Esophagus muscularis mucosa (tissue), 4 donors: ENCODE measurements around the gene ANTKMT. TPM values are rescaled to one million over a fixed set of nuclear protein-coding genes. Genes with fewer than 3 reads are reported as not detected.

Source experiments
- DNase-seq: peaks from one replicate; pipeline ENCODE4 v3.0.0-alpha.2; 2017; ENCODE audit errors: extremely low spot score
- H3K27ac ChIP-seq, 4 donors: fragments of 200-600 bp; sonication (generic); replicated peaks in 1 of 4; 1 replicate in 3 of 4; 2 replicates in 1 of 4; pipeline ENCODE4 v1.5.1; 2016 to 2019; ENCODE audit warnings: mild to moderate bottlenecking in 1 of 4
- H3K27me3 ChIP-seq, 4 donors: fragments of 200-600 bp; sonication (generic); one replicate each; pipeline versions ENCODE4 v1.5.1 to v1.6.0; 2016 to 2019
- H3K36me3 ChIP-seq, 4 donors: fragments of 200-600 bp; sonication (generic); one replicate each; pipeline ENCODE4 v1.5.1; 2016 to 2019
- H3K4me1 ChIP-seq, 4 donors: fragments of 200-600 bp; sonication (generic); one replicate each; pipeline ENCODE4 v1.5.1; 2016 to 2019
- H3K4me3 ChIP-seq, 4 donors: fragments of 200-600 bp; sonication (generic); 1 replicate in 2 of 4; 2 replicates in 2 of 4; pipeline ENCODE4 v1.5.1; 2016 to 2019; ENCODE audit warnings: mild to moderate bottlenecking in 4 of 4, moderate library complexity in 1 of 4
- H3K9me3 ChIP-seq, 4 donors: fragments of 200-600 bp; sonication (generic); 1 replicate in 3 of 4; 2 replicates in 1 of 4; pipeline ENCODE4 v1.5.1; 2016 to 2019
- CTCF ChIP-seq, 3 experiments: fragments of 200-600 bp in 2 of 3; fragments of 450-650 bp in 1 of 3; sonication (generic) in 2 of 3; IDR thresholded peaks; one replicate each; pipeline ENCODE4 v1.5.1; 2017 to 2019; ENCODE audit warnings: antibody characterized with exemption in 3 of 3, mild to moderate bottlenecking in 2 of 3, moderate library complexity in 1 of 3
- EP300 ChIP-seq: sonication (generic); formaldehyde crosslinking; IDR thresholded peaks from one replicate; pipeline ENCODE4 v1.6.1; 2017; ENCODE audit warnings: antibody characterized with exemption
- POLR2A ChIP-seq: fragments of 450-650 bp; IDR thresholded peaks from one replicate; pipeline ENCODE4 v1.6.1; 2017; ENCODE audit warnings: antibody characterized with exemption, moderate library complexity, mild to moderate bottlenecking, low read depth
- POLR2AphosphoS5 ChIP-seq, 2 donors: sonication (generic); formaldehyde crosslinking; IDR thresholded peaks; one replicate each; pipeline ENCODE4 v1.6.1; 2017; ENCODE audit warnings: antibody characterized with exemption in 2 of 2
- WGBS: methylation state at CpG from one replicate; pipeline ENCODE4 v1.1.5; 2018; 5-methylcytosine and 5-hydroxymethylcytosine counted together
- intact Hi-C: fragments of 100-400 bp; cut with DNase I; formaldehyde crosslinking; loops from one replicate; pipeline ENCODE4 v1.15.1; 2023
- total RNA-seq, 4 donors: library from RNA; depleted of rRNA; stranded (reverse); fragments of >200 nt; gene quantifications; one replicate each; pipeline versions ENCODE4 v1.1.0 to v1.2.1, GENCODE V29; 2016

ANTKMT gene
- total RNA-seq, 4 donors from 2014 or later = 26.5 to 48.6 (median 40.3) TPM

- no peak for DNase-seq
- peaks cover 19 to 42% (median 34%) of the 10 kb centered on the region in 4 donors for H3K4me1 ChIP-seq
- H3K9me3 ChIP-seq = no peaks in the 10 kb centered on the region
- H3K27me3 ChIP-seq = peaks cover 0 to 5% (median 0%) of the 10 kb centered on the region in 4 donors
- WGBS = 90% methylated on average over 7 of the region's 18 CpGs
- intact Hi-C loops = no loop called here
- peaks cover 42 to 56% (median 50%) of the 10 kb centered on the region in 4 donors for H3K36me3 ChIP-seq
- H3K4me3 ChIP-seq = no peak overlapping the region
- TF ChIP-seq POLR2AphosphoS5 (IDR thresholded peaks at IDR 0.05) (no peak), EP300 (no peak), POLR2A (no peak), CTCF (IDR thresholded peaks at IDR 0.05) (no peak)
- H3K27ac ChIP-seq = no peak overlapping the region
Measured at GRCh38 chr16:673399-673991, 47.5 kb upstream of the ANTKMT start.

DNA sequence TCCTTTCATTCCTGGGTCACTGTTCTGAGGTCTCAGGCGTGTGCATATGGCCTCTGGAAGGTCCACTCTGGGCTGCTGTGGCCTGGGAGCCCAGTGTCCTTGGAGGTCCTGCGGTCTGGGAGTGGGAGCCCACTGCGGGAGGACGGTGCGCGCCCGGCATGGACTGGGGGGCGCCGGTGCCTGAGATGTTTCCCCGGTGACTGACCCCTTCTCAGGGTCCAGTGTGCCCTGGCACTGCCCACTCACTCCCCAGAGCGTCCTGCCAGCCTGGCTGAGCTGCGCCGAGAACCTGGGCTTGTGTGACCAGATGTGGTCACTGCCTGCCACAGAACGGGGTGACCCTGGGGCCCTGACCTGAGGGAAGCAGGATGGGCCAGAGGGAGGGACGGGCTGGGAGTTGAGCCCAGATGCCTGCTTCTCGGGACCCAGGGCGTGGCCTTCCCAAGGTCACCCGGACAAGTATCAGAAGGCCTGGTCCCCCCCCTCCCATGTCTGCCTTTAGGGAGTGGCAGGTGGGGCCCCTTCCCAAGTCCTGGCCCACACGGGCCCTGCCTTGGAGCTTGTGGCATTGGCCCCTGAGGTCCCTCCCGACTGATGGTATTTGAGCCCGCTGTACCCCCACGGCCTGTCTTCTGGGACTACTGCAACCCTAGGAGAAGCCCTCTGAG lies 46.6 kb upstream of the ANTKMT start:
- Histone ChIP-seq H3K4me3 (no peak overlapping the region), H3K36me3 (peaks cover 42 to 49% (median 46%) of the 10 kb centered on the region in 4 donors), H3K27ac (peak overlapping the region in 2 of 4 donors; percentile 11 to 14), H3K4me1 (peaks cover 16 to 39% (median 31%) of the 10 kb centered on the region in 4 donors), H3K9me3 (no peaks in the 10 kb centered on the region), H3K27me3 (peaks cover 0 to 5% (median 0%) of the 10 kb centered on the region in 4 donors)
- TF ChIP-seq POLR2A (no peak), POLR2AphosphoS5 (IDR thresholded peaks at IDR 0.05) (no peak), CTCF (IDR thresholded peaks at IDR 0.05) (no peak), EP300 (no peak)
- WGBS = 86% methylated on average over 16 of the region's 22 CpGs
- intact Hi-C loops = no loop called here
- no peak for DNase-seq

DNA sequence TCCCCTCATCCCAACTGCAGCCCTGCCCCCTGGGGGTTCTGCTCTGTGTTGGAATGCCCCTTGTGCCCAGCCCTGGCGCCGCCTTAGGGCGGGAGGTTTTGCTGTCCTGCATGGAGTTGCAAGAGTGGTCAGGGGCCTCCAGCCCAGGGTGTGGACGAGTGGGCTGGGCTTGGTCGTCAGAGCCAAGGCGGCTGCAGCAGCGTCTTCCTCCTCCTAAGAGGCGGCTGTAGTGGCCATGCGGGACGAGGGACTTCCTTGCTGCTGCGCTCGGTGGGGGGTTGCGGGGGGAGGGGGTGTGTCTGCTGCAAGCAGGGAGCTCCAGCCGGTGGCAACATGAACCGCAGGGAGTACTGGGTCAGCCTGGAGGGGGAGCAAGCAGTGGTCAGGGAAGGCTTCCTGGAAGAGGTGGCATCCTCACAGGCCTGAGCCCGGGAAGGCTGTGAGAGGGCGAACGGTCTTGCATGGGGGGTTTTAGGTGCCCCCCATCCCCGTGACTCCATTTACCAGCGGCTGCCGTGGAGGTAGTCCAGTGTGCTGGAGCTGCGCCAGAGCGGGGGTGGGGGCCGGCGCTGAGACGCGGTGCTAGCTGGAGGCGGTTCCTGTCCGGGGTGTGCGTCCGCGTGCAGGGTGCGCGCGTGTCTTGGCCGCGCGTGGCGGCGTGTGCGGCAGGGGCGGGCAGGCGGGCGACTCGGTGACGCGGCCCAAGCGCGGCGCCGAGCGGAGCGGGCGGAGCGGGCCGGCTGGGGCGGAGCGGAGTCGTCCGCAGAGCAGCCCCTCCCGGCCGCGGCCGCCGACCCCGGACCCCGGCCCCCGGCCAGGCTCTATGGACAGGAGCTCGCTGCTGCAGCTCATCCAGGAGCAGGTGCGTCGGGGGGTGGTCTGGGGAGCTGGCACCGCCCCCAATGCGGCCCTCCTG lies 45.7 kb upstream of the ANTKMT start, which contains the start of gene RHBDL1:
TSS of gene RHBDL1 (plus strand) at position 704 of the 916 bp plus-strand sequence. CDS start at position 824, 120 bp downstream.
- WGBS = 23% methylated on average over 17 of the region's 73 CpGs
- peaks cover 0 to 5% (median 0%) of the 10 kb centered on the region in 4 donors for H3K27me3 ChIP-seq
- no peak for DNase-seq
- TF ChIP-seq POLR2AphosphoS5 (IDR thresholded peaks at IDR 0.05) (no peak), CTCF (IDR thresholded peaks at IDR 0.05) (no peak), EP300 (no peak), POLR2A (no peak)
- H3K36me3 ChIP-seq = peaks cover 35 to 40% (median 38%) of the 10 kb centered on the region in 4 donors
- H3K4me1 ChIP-seq = peaks cover 18 to 36% (median 31%) of the 10 kb centered on the region in 4 donors
- peak within 1 kb of the TSS; percentile 47 to 60 (median 48) for H3K4me3 ChIP-seq
- H3K9me3 ChIP-seq = no peaks in the 10 kb centered on the region
- H3K27ac ChIP-seq = peak within 1 kb of the TSS; percentile 14 to 63 (median 40)
- intact Hi-C loops = no loop called here

DNA sequence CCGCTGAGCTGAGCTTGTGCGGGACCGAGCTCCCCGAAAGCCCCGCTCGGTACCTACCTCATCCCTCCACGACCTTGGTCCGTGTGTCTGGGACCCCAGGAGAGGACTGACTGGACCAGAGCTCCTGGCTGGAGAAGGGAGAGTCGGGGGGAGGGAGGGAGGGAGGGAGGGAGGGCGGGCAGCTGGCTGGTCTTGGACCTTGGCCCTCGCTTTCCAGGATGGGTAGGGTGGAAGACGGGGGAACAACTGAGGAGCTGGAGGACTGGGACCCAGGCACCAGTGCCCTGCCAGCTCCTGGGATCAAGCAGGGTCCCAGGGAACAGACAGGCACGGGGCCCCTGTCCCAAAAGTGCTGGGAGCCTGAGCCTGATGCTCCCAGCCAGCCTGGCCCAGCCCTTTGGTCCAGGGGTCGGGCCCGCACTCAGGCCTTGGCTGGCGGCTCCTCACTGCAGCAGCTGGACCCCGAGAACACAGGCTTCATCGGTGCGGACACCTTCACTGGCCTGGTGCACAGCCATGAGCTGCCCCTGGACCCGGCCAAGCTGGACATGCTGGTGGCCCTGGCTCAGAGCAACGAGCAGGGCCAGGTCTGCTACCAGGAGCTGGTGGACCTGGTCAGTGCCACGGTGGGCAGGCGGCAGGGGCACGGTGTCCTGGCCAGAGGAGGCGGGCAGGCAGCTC lies 44.9 kb upstream of the ANTKMT start:
- intact Hi-C loops = no loop called here
- Histone ChIP-seq H3K27me3 (peaks cover 0 to 5% (median 0%) of the 10 kb centered on the region in 4 donors), H3K27ac (peak overlapping the region in 3 of 4 donors; percentile 30 to 63 (median 49)), H3K9me3 (no peaks in the 10 kb centered on the region), H3K4me1 (peaks cover 22 to 43% (median 34%) of the 10 kb centered on the region in 4 donors), H3K36me3 (peaks cover 27 to 32% (median 30%) of the 10 kb centered on the region in 4 donors), H3K4me3 (peak overlapping the region; percentile 47 to 60 (median 48))
- no peak for TF ChIP-seq CTCF (IDR thresholded peaks at IDR 0.05)
- no peak for DNase-seq
- whole genome bisulfite sequencing = 23% methylated on average over 4 of the region's 25 CpGs
